Measurements from ENCODE around the gene ERICH6B.

DNA sequence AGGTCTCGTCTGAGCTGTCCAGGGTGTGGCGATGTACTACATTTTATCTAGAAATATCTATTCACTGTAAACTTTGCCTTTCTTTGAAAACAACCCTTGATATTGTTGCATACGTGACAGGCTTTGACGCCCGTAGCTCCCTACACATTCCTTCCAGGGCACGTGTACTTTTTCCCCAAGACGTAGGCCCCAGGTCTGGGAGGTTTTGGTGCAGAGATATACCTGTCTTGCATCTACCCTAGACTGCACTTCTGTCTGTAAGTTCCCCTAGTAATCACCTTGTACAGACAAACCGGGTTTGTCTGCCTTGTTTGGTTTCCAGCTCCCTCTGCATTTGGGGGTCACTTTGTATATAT lies 69.2 kb downstream of the ERICH6B start:
- TF ChIP-seq EZH2phosphoT487 (IDR thresholded peaks at IDR 0.05; ENCODE audit: insufficient read depth, low read depth) (no peak), EZH2 (IDR thresholded peaks at IDR 0.05; ENCODE audit: insufficient read depth, poor library complexity, severe bottlenecking) (no peak)
